ENCODE data around the gene TNFSF4.

TNFSF4 gene

DNA sequence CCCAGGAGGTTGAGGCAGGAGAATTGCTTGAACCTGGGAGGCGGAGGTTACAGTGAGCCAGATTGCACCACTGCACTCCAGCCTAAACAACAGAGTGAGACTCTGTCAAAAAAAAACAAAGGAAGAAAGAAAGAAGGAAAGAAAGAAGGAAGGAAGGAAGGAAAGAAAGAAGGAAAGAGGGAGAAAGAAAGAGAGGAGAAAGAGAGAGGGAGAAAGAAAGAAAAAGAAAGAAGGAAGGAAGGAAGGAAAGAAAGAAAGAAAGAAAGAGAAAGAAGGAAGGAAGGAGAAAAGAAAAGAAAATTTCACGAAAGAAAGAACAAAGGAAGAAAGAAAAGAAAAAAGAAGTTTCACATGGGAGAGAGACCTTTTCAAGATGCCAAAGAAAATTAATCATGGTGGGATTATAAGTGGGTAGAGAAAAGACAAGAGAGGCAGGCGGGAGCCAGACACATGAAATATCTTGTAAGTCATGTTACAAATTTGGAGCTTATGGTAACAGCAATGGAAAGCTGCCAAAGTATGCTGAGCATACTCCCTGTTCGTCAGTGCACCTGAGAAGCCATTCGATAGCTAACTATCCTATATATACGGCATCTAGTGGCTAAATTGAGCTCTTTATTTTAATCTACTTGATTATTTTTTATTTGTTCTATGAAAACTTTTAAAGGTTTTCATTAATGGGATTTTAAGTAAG is 41.3 kb upstream of the TNFSF4 start:
- no peak overlapping the region for H2BK15ac ChIP-seq (ENCODE audit: low read length)
- no peak overlapping the region for H2BK5ac ChIP-seq (ENCODE audit: low read length)
- H3K79me1 ChIP-seq (ENCODE audit: low read depth, low read length): no peaks in the 10 kb centered on the region
- H3K9me3 ChIP-seq (replicated peaks in 1 of 2; ENCODE audit: control insufficient read depth in 2 of 2, insufficient read depth in 1 of 2, low read depth in 1 of 2, low read length in 2 of 2): peaks cover 0 to 2% of the 10 kb centered on the region in 2 donors
- H4K91ac ChIP-seq (ENCODE audit: low read depth, low read length, poor library complexity): no peak overlapping the region
- H3K18ac ChIP-seq (ENCODE audit: low read length): no peak overlapping the region
- no peak overlapping the region for H3K23ac ChIP-seq (ENCODE audit: low read depth, low read length, poor library complexity)
- no peak overlapping the region for H3K14ac ChIP-seq (ENCODE audit: low read length)
- no peak overlapping the region for H2BK120ac ChIP-seq (ENCODE audit: low read depth, low read length)
- no peaks in the 10 kb centered on the region for H3K4me1 ChIP-seq (ENCODE audit: control insufficient read depth in 2 of 2, insufficient read depth in 1 of 2, low read depth in 1 of 2, low read length in 2 of 2)
- H3K27ac ChIP-seq (replicated peaks; ENCODE audit: low read length): no peak overlapping the region
- H3K4me3 ChIP-seq (ENCODE audit: low read length in 2 of 2): no peak overlapping the region
- H2AFZ ChIP-seq (ENCODE audit: low read length): no peak overlapping the region
- H3K27me3 ChIP-seq (ENCODE audit: control insufficient read depth in 3 of 3, insufficient read depth in 3 of 3, low read depth in 1 of 3, low read length in 3 of 3): no peaks in the 10 kb centered on the region
- H4K8ac ChIP-seq (ENCODE audit: low read depth, low read length): no peak overlapping the region
- no peaks in the 10 kb centered on the region for H3K36me3 ChIP-seq (replicated peaks in 1 of 2; ENCODE audit: control insufficient read depth in 2 of 2, insufficient read depth in 2 of 2, low read length in 2 of 2)
- H2AK5ac ChIP-seq (ENCODE audit: low read depth, low read length): no peak overlapping the region
- no peak overlapping the region for H3K9ac ChIP-seq (ENCODE audit: low read depth, low read length, poor library complexity)
- WGBS, 2 donors (ENCODE audit: extremely low coverage in 2 of 2, insufficient read length in 2 of 2, insufficient replicate concordance in 1 of 2): no CpG with 5 or more reads among the region's 6 CpGs
- DNase-seq (ENCODE audit: low spot score): no peak
- H3K4me2 ChIP-seq (ENCODE audit: insufficient read depth, low read length, poor library complexity, severe bottlenecking): no peak overlapping the region
- no peak overlapping the region for H2BK12ac ChIP-seq (ENCODE audit: low read length)
- no peak overlapping the region for H3K4ac ChIP-seq (ENCODE audit: low read length)

DNA sequence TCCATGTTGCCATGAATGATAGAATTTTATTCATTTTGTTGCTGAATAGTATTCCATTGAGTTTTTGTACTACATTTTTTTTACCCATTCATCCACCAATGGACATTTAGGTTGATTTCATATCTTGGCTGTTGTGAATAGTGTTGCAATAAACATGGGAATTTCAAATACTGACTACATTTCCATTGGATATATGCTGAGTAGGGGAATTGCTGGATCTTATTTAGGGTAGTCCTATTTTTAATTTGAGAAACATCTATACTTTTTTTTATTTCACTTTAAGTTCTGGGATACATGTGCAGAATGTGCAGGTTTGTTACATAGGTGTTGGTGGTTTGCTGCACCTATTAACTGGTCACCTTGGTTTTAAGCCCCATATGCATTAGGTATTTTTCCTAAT is 38.8 kb upstream of the TNFSF4 start:
- Histone ChIP-seq H3K9me3 (replicated peaks in 1 of 2; ENCODE audit: control insufficient read depth in 2 of 2, insufficient read depth in 1 of 2, low read depth in 1 of 2, low read length in 2 of 2) (no peaks in the 10 kb centered on the region), H2BK15ac (ENCODE audit: low read length) (no peak overlapping the region), H3K14ac (ENCODE audit: low read length) (no peak overlapping the region), H3K4ac (ENCODE audit: low read length) (no peak overlapping the region), H2BK120ac (ENCODE audit: low read depth, low read length) (no peak overlapping the region), H3K9ac (ENCODE audit: low read depth, low read length, poor library complexity) (no peak overlapping the region), H3K36me3 (replicated peaks in 1 of 2; ENCODE audit: control insufficient read depth in 2 of 2, insufficient read depth in 2 of 2, low read length in 2 of 2) (no peaks in the 10 kb centered on the region), H4K91ac (ENCODE audit: low read depth, low read length, poor library complexity) (no peak overlapping the region), H2BK12ac (ENCODE audit: low read length) (no peak overlapping the region), H4K8ac (ENCODE audit: low read depth, low read length) (no peak overlapping the region), H2BK5ac (ENCODE audit: low read length) (no peak overlapping the region), H3K4me3 (ENCODE audit: low read length in 2 of 2) (no peak overlapping the region), H3K23ac (ENCODE audit: low read depth, low read length, poor library complexity) (no peak overlapping the region), H3K27me3 (ENCODE audit: control insufficient read depth in 3 of 3, insufficient read depth in 3 of 3, low read depth in 1 of 3, low read length in 3 of 3) (no peaks in the 10 kb centered on the region), H2AFZ (ENCODE audit: low read length) (no peak overlapping the region), H2AK5ac (ENCODE audit: low read depth, low read length) (no peak overlapping the region), H3K4me1 (ENCODE audit: control insufficient read depth in 2 of 2, insufficient read depth in 1 of 2, low read depth in 1 of 2, low read length in 2 of 2) (no peaks in the 10 kb centered on the region), H3K4me2 (ENCODE audit: insufficient read depth, low read length, poor library complexity, severe bottlenecking) (no peak overlapping the region), H3K79me1 (ENCODE audit: low read depth, low read length) (no peaks in the 10 kb centered on the region), H3K18ac (ENCODE audit: low read length) (no peak overlapping the region), H3K27ac (replicated peaks; ENCODE audit: low read length) (no peak overlapping the region)
- no peak for DNase-seq (ENCODE audit: low spot score)

DNA sequence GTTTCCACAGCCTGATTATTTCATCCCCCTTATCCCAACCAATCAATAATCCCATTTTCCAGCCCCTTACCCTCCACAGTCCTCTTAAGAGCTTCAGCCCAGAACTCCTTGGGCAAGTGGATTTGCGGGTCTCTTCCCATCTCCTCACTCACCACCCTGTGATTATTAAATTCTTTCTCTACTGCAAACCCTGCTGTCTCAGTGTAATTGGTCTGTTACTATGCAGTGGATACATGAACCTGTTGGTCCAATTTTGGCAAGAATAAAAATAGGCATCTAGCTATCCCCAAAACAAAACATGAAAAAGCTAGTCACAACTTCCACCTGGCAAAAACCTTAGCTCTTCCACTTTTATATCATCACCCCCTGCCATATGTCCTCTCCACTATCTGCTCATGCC is 36.2 kb upstream of the TNFSF4 start:
- no peak overlapping the region for H4K8ac ChIP-seq (ENCODE audit: low read depth, low read length)
- H3K9me3 ChIP-seq (replicated peaks in 1 of 2; ENCODE audit: control insufficient read depth in 2 of 2, insufficient read depth in 1 of 2, low read depth in 1 of 2, low read length in 2 of 2): no peaks in the 10 kb centered on the region
- DNase-seq (ENCODE audit: low spot score): no peak
- no peak overlapping the region for H3K23ac ChIP-seq (ENCODE audit: low read depth, low read length, poor library complexity)
- H2BK12ac ChIP-seq (ENCODE audit: low read length): no peak overlapping the region
- no peak overlapping the region for H2BK5ac ChIP-seq (ENCODE audit: low read length)
- no peak overlapping the region for H3K4me3 ChIP-seq (ENCODE audit: low read length in 2 of 2)
- no peak overlapping the region for H4K91ac ChIP-seq (ENCODE audit: low read depth, low read length, poor library complexity)
- H3K27me3 ChIP-seq (ENCODE audit: control insufficient read depth in 3 of 3, insufficient read depth in 3 of 3, low read depth in 1 of 3, low read length in 3 of 3): no peaks in the 10 kb centered on the region
- no peak overlapping the region for H2AFZ ChIP-seq (ENCODE audit: low read length)
- no peak overlapping the region for H2BK120ac ChIP-seq (ENCODE audit: low read depth, low read length)
- H3K4ac ChIP-seq (ENCODE audit: low read length): no peak overlapping the region
- no peak overlapping the region for H2AK5ac ChIP-seq (ENCODE audit: low read depth, low read length)
- H3K27ac ChIP-seq (replicated peaks; ENCODE audit: low read length): no peak overlapping the region
- no peak overlapping the region for H3K18ac ChIP-seq (ENCODE audit: low read length)
- H3K79me1 ChIP-seq (ENCODE audit: low read depth, low read length): no peaks in the 10 kb centered on the region
- WGBS, 2 donors (ENCODE audit: extremely low coverage in 2 of 2, insufficient read length in 2 of 2, insufficient replicate concordance in 1 of 2): no CpG with 5 or more reads among the region's 1 CpG
- H3K14ac ChIP-seq (ENCODE audit: low read length): no peak overlapping the region
- no peaks in the 10 kb centered on the region for H3K36me3 ChIP-seq (replicated peaks in 1 of 2; ENCODE audit: control insufficient read depth in 2 of 2, insufficient read depth in 2 of 2, low read length in 2 of 2)
- no peak overlapping the region for H2BK15ac ChIP-seq (ENCODE audit: low read length)
- no peak overlapping the region for H3K4me2 ChIP-seq (ENCODE audit: insufficient read depth, low read length, poor library complexity, severe bottlenecking)
- H3K4me1 ChIP-seq (ENCODE audit: control insufficient read depth in 2 of 2, insufficient read depth in 1 of 2, low read depth in 1 of 2, low read length in 2 of 2): no peaks in the 10 kb centered on the region
- no peak overlapping the region for H3K9ac ChIP-seq (ENCODE audit: low read depth, low read length, poor library complexity)

DNA sequence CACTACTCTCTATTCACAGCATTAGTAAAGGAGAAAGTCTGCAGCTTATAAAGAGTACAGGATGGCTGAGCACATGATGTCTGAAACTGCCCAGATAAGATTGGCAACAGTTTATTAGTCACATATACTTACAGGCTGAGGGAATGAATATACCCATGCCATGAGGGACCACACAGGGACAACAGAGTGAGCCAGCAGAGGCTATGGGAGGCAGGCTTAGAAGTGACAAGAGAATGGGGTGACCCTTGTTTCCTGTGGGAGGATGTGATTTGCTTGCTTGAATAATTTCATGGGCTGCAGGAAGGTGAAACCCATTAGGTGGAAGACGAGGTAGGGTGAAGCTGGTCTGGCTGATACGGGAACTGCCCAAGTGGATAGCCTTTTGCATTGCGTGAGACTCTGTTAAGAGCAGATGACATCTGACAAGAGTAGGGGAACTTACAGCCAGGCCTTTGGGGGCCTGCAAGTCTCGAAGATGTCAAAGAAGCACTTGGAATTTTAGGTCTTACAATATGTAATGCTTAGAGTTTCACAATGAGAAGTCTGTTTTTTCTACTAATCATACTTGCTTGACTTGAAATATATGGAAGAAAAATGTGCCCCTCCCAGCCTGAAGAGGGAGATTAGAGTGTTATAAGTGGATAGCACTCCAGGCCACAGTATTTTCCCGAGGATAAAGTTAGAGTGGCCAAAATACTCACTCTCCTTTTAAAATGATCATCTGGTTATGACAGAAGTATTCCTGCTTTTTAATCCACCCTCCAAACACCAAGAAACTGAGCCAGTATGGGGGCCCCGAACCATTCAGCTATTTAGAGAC is 34.6 kb upstream of the TNFSF4 start:
- Histone ChIP-seq H3K9me3 (replicated peaks in 1 of 2; ENCODE audit: control insufficient read depth in 2 of 2, insufficient read depth in 1 of 2, low read depth in 1 of 2, low read length in 2 of 2) (no peaks in the 10 kb centered on the region), H3K4ac (ENCODE audit: low read length) (no peak overlapping the region), H3K4me3 (ENCODE audit: low read length in 2 of 2) (no peak overlapping the region), H3K27me3 (ENCODE audit: control insufficient read depth in 3 of 3, insufficient read depth in 3 of 3, low read depth in 1 of 3, low read length in 3 of 3) (no peaks in the 10 kb centered on the region), H3K23ac (ENCODE audit: low read depth, low read length, poor library complexity) (no peak overlapping the region), H4K8ac (ENCODE audit: low read depth, low read length) (no peak overlapping the region), H3K79me1 (ENCODE audit: low read depth, low read length) (no peaks in the 10 kb centered on the region), H3K4me2 (ENCODE audit: insufficient read depth, low read length, poor library complexity, severe bottlenecking) (no peak overlapping the region), H2BK15ac (ENCODE audit: low read length) (no peak overlapping the region), H3K18ac (ENCODE audit: low read length) (no peak overlapping the region), H2BK120ac (ENCODE audit: low read depth, low read length) (no peak overlapping the region), H3K27ac (replicated peaks; ENCODE audit: low read length) (no peak overlapping the region), H2AFZ (ENCODE audit: low read length) (no peak overlapping the region), H2BK12ac (ENCODE audit: low read length) (no peak overlapping the region), H3K4me1 (ENCODE audit: control insufficient read depth in 2 of 2, insufficient read depth in 1 of 2, low read depth in 1 of 2, low read length in 2 of 2) (no peaks in the 10 kb centered on the region), H2AK5ac (ENCODE audit: low read depth, low read length) (no peak overlapping the region), H4K91ac (ENCODE audit: low read depth, low read length, poor library complexity) (no peak overlapping the region), H3K36me3 (replicated peaks in 1 of 2; ENCODE audit: control insufficient read depth in 2 of 2, insufficient read depth in 2 of 2, low read length in 2 of 2) (no peaks in the 10 kb centered on the region), H3K9ac (ENCODE audit: low read depth, low read length, poor library complexity) (no peak overlapping the region), H2BK5ac (ENCODE audit: low read length) (no peak overlapping the region), H3K14ac (ENCODE audit: low read length) (no peak overlapping the region)
- DNase-seq (ENCODE audit: low spot score): no peak
- WGBS, 2 donors (ENCODE audit: extremely low coverage in 2 of 2, insufficient read length in 2 of 2, insufficient replicate concordance in 1 of 2): no CpG with 5 or more reads among the region's 6 CpGs
